ENCODE data around the gene TMEM42.

TMEM42 gene

DNA sequence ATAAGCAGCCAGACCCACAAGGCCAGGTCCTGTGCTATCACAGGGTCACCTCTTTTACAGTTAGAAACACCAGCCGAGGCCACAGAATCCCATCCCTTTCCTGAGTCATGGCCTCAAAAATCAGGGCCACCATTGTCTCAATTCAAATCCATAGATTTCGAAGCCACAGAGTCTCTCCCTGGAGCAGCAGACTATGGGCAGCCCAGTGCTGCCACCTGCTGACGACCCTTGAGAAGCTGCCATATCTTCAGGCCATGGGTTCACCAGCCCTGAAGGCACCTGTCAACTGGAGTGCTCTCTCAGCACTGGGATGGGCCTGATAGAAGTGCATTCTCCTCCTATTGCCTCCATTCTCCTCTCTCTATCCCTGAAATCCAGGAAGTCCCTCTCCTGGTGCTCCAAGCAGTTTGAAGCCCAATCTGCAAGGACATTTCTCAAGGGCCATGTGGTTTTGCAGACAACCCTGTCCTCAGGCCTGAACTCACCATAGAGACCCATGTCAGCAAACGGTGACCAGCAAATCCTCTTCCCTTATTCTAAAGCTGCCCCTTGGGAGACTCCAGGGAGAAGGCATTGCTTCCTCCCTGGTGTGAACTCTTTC lies 52.3 kb downstream of the TMEM42 start:
- peak; percentile 22 to 59 (median 55) for DNase-seq

DNA sequence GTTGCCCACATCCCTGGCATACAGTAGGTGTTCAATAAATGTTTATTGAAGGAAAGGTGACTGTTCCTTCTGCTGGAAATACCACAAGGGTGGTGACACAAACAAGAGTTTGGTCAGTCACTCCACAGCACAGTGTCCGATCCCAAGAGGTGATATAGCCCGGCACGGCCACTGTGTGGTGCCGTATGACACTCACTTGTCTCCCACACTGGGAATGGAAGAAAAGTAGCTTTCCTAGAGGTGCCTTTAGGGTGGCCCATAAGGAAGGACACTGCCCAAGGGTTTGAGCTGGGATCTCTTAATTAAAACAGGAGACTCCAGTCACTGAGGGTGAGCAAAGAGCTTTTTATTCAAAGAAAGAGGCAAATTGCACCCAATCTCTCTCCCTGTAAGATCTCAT lies 53.2 kb downstream of the TMEM42 start:
- DNase-seq, result no peak

Data from T-helper 1 cell (primary cell).